Measurements from ENCODE around the gene BABAM2.
A peak's percentile ranks its signal among the peaks of the same experiment; 100 is the strongest.

BABAM2 gene

DNA sequence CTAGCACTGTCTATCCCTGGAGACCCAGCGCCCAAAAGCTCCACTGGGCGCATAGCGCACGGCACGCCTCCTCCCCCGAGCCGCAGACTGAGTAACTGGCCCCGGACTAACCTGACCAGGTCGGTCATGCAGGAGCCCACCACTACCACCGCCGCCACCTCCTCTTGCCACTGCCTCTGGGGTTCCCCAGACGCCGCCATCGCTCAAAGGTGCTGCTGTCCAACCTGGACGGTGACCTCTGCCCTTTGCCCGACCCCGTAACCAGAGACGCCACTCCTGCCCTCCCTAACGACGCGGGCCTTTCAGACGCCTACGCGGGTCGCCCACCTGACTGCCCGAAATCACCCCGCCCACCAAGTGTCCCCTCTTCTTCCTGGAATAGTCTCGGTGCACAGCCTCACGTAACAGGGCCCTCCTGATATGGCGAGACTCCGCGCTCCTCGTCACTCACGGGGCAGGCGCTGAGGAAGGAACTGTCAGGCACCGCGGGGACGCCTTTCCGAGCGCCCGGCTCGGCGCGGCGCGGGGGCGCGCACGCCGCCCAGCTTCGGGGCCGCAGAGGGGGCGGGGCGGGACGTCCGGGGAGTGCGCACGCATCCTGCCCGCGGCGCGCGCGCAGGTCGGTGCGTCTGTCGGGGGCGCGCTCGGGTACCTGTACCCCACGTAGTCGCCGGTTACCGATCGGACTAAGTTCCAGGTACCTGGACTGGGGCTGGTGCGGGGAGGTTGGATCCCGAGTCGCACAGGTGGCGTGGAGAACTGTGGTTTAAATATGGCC lies at the start of gene BABAM2, which contains the start of gene RBKS:
BABAM2 (plus strand) TSS at position 584 of the 778 bp plus-strand sequence. CDS start 3,828 bp downstream, outside the sequence.
RBKS (minus strand) TSS at position 242 of the 778 bp plus-strand sequence; CDS start at position 200, 42 bp downstream.
- peak within 1 kb of the TSS; percentile 71 to 94 for H3K4me3 ChIP-seq (ENCODE audit: low read depth in 1 of 2, low read length in 2 of 2)
- H3K9me3 ChIP-seq (ENCODE audit: control insufficient read depth in 1 of 2, low read length in 2 of 2): no peaks in the 10 kb centered on the region
- no peaks in the 10 kb centered on the region for H3K27me3 ChIP-seq (ENCODE audit: low read depth, low read length)
- H3K4me1 ChIP-seq (ENCODE audit: control insufficient read depth in 1 of 2, insufficient read depth in 2 of 2, low read length in 2 of 2): peaks cover 0 to 2% of the 10 kb centered on the region in 2 donors
- peak within 1 kb of the TSS; percentile 99 for H3K27ac ChIP-seq (ENCODE audit: low read length)
- H3K36me3 ChIP-seq (ENCODE audit: control insufficient read depth in 1 of 2, insufficient read depth in 2 of 2, low read length in 2 of 2): peaks cover 1 to 6% of the 10 kb centered on the region in 2 donors

DNA sequence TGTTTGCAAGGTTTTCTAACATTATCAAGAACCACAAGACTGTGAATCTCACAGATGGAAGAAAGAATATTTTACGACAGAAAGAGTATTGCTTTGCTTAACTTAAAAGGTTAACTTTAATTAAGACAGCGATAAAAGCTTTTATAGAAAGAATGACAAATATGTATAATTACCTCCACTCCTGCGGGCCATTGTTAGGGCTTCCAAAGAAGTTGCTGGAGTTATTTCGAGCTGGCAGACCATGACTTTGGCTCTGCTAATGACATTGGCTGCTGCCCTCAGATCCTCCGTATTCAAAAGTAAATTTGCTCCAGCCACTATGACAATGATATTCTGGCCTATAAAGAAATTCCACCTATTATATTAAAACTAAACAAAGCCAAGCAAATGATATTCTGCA lies 47.6 kb upstream of the BABAM2 start:
- no peaks in the 10 kb centered on the region for H3K4me1 ChIP-seq (ENCODE audit: control insufficient read depth in 1 of 2, insufficient read depth in 2 of 2, low read length in 2 of 2)
- no peak overlapping the region for H3K27ac ChIP-seq (ENCODE audit: low read length)
- no peaks in the 10 kb centered on the region for H3K9me3 ChIP-seq (ENCODE audit: control insufficient read depth in 1 of 2, low read length in 2 of 2)
- no peaks in the 10 kb centered on the region for H3K36me3 ChIP-seq (ENCODE audit: control insufficient read depth in 1 of 2, insufficient read depth in 2 of 2, low read length in 2 of 2)
- H3K4me3 ChIP-seq (ENCODE audit: low read depth in 1 of 2, low read length in 2 of 2): no peak overlapping the region
- no peaks in the 10 kb centered on the region for H3K27me3 ChIP-seq (ENCODE audit: low read depth, low read length)

DNA sequence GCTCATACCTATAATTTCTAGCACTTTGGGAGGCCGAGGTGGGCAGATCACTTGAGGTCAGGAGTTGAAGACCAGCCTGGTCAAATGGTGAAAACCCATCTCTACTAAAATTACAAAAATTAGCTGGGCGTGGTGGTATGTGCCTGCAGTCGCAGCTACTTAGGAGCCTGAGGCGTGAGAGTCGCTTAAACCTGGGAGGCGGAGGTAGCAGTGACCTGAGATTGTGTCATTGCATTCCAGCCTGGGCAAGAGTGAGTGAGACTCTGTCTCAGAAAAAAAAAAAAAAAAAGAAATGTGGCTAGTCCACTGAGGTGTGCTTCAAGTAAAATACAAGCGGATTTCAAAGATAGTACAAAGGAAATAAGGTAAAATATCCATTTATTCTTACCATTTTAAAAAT lies 46.5 kb upstream of the BABAM2 start:
- Histone ChIP-seq H3K27ac (ENCODE audit: low read length) (no peak overlapping the region), H3K9me3 (ENCODE audit: control insufficient read depth in 1 of 2, low read length in 2 of 2) (no peaks in the 10 kb centered on the region), H3K36me3 (ENCODE audit: control insufficient read depth in 1 of 2, insufficient read depth in 2 of 2, low read length in 2 of 2) (no peaks in the 10 kb centered on the region), H3K27me3 (ENCODE audit: low read depth, low read length) (no peaks in the 10 kb centered on the region), H3K4me1 (ENCODE audit: control insufficient read depth in 1 of 2, insufficient read depth in 2 of 2, low read length in 2 of 2) (no peaks in the 10 kb centered on the region), H3K4me3 (ENCODE audit: low read depth in 1 of 2, low read length in 2 of 2) (no peak overlapping the region)

GRCh38 chr2:27844821-27845255 lies 45.7 kb upstream of the BABAM2 start:
- H3K27ac ChIP-seq (ENCODE audit: low read length): peak overlapping the region; percentile 26

GRCh38 chr2:27847333-27847732 lies 43.2 kb upstream of the BABAM2 start:
- no peaks in the 10 kb centered on the region for H3K36me3 ChIP-seq (ENCODE audit: control insufficient read depth in 1 of 2, insufficient read depth in 2 of 2, low read length in 2 of 2)
- no peaks in the 10 kb centered on the region for H3K9me3 ChIP-seq (ENCODE audit: control insufficient read depth in 1 of 2, low read length in 2 of 2)

More at GRCh38 chr2:27844821-27845255, 45.7 kb upstream of the BABAM2 start:
- Histone ChIP-seq H3K4me3 (ENCODE audit: low read depth in 1 of 2, low read length in 2 of 2) (no peak overlapping the region), H3K9me3 (ENCODE audit: control insufficient read depth in 1 of 2, low read length in 2 of 2) (no peaks in the 10 kb centered on the region), H3K27me3 (ENCODE audit: low read depth, low read length) (no peaks in the 10 kb centered on the region), H3K4me1 (ENCODE audit: control insufficient read depth in 1 of 2, insufficient read depth in 2 of 2, low read length in 2 of 2) (no peaks in the 10 kb centered on the region), H3K36me3 (ENCODE audit: control insufficient read depth in 1 of 2, insufficient read depth in 2 of 2, low read length in 2 of 2) (no peaks in the 10 kb centered on the region)

GRCh38 chr2:27849558-27850205 lies 40.8 kb upstream of the BABAM2 start:
- Histone ChIP-seq H3K4me1 (ENCODE audit: control insufficient read depth in 1 of 2, insufficient read depth in 2 of 2, low read length in 2 of 2) (no peaks in the 10 kb centered on the region), H3K27me3 (ENCODE audit: low read depth, low read length) (no peaks in the 10 kb centered on the region), H3K27ac (ENCODE audit: low read length) (no peak overlapping the region), H3K36me3 (ENCODE audit: control insufficient read depth in 1 of 2, insufficient read depth in 2 of 2, low read length in 2 of 2) (no peaks in the 10 kb centered on the region), H3K9me3 (ENCODE audit: control insufficient read depth in 1 of 2, low read length in 2 of 2) (no peaks in the 10 kb centered on the region), H3K4me3 (ENCODE audit: low read depth in 1 of 2, low read length in 2 of 2) (no peak overlapping the region)

More at GRCh38 chr2:27847333-27847732, 43.2 kb upstream of the BABAM2 start:
- no peaks in the 10 kb centered on the region for H3K27me3 ChIP-seq (ENCODE audit: low read depth, low read length)
- H3K4me1 ChIP-seq (ENCODE audit: control insufficient read depth in 1 of 2, insufficient read depth in 2 of 2, low read length in 2 of 2): no peaks in the 10 kb centered on the region
- no peak overlapping the region for H3K27ac ChIP-seq (ENCODE audit: low read length)
- no peak overlapping the region for H3K4me3 ChIP-seq (ENCODE audit: low read depth in 1 of 2, low read length in 2 of 2)

- H3K36me3 ChIP-seq (ENCODE audit: control insufficient read depth in 1 of 2, insufficient read depth in 2 of 2, low read length in 2 of 2): peaks cover 0 to under 1% of the 10 kb centered on the region in 2 donors
- peaks cover 0 to 3% of the 10 kb centered on the region in 2 donors for H3K4me1 ChIP-seq (ENCODE audit: control insufficient read depth in 1 of 2, insufficient read depth in 2 of 2, low read length in 2 of 2)
- H3K27me3 ChIP-seq (ENCODE audit: low read depth, low read length): no peaks in the 10 kb centered on the region
- H3K4me3 ChIP-seq (ENCODE audit: low read depth in 1 of 2, low read length in 2 of 2): no peak overlapping the region
- peaks cover 0 to 2% of the 10 kb centered on the region in 2 donors for H3K9me3 ChIP-seq (ENCODE audit: control insufficient read depth in 1 of 2, low read length in 2 of 2)
- no peak overlapping the region for H3K27ac ChIP-seq (ENCODE audit: low read length)
Observed at GRCh38 chr2:27852691-27853090, 37.8 kb upstream of the BABAM2 start.

GRCh38 chr2:27854229-27854862 lies 36.2 kb upstream of the BABAM2 start:
- Histone ChIP-seq H3K9me3 (ENCODE audit: control insufficient read depth in 1 of 2, low read length in 2 of 2) (peaks cover 0 to 2% of the 10 kb centered on the region in 2 donors), H3K27me3 (ENCODE audit: low read depth, low read length) (no peaks in the 10 kb centered on the region), H3K4me3 (ENCODE audit: low read depth in 1 of 2, low read length in 2 of 2) (no peak overlapping the region), H3K36me3 (ENCODE audit: control insufficient read depth in 1 of 2, insufficient read depth in 2 of 2, low read length in 2 of 2) (peaks cover 0 to 6% of the 10 kb centered on the region in 2 donors), H3K27ac (ENCODE audit: low read length) (no peak overlapping the region), H3K4me1 (ENCODE audit: control insufficient read depth in 1 of 2, insufficient read depth in 2 of 2, low read length in 2 of 2) (peaks cover 0 to 3% of the 10 kb centered on the region in 2 donors)

- H3K4me3 ChIP-seq (ENCODE audit: low read depth in 1 of 2, low read length in 2 of 2): no peak overlapping the region
- H3K27ac ChIP-seq (ENCODE audit: low read length): no peak overlapping the region
- no peaks in the 10 kb centered on the region for H3K27me3 ChIP-seq (ENCODE audit: low read depth, low read length)
- peaks cover 0 to 6% of the 10 kb centered on the region in 2 donors for H3K36me3 ChIP-seq (ENCODE audit: control insufficient read depth in 1 of 2, insufficient read depth in 2 of 2, low read length in 2 of 2)
- peaks cover 0 to 3% of the 10 kb centered on the region in 2 donors for H3K4me1 ChIP-seq (ENCODE audit: control insufficient read depth in 1 of 2, insufficient read depth in 2 of 2, low read length in 2 of 2)
- H3K9me3 ChIP-seq (ENCODE audit: control insufficient read depth in 1 of 2, low read length in 2 of 2): peaks cover 0 to 2% of the 10 kb centered on the region in 2 donors
Observed at GRCh38 chr2:27855476-27855875, 35.1 kb upstream of the BABAM2 start.

DNA sequence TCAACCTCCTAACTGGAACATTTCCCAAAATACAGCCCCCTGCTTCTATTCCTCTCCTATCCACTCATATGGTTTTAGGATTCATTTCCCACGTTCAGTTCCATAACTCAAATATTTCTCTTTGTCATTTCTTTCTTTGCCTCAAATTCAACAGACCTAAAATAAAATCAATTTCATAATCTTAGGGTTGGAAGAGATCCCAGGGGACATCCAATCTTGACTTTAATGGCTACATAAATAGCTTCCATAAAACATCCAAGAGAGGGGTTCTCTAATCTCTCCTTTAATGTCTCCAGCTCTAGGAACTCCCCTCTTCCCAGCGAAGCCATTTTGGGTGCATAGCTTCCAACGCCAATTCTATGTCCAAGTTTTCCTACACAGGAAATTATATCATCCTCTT lies 34.1 kb upstream of the BABAM2 start:
- peaks cover 0 to 6% of the 10 kb centered on the region in 2 donors for H3K36me3 ChIP-seq (ENCODE audit: control insufficient read depth in 1 of 2, insufficient read depth in 2 of 2, low read length in 2 of 2)
- no peak overlapping the region for H3K27ac ChIP-seq (ENCODE audit: low read length)
- H3K4me1 ChIP-seq (ENCODE audit: control insufficient read depth in 1 of 2, insufficient read depth in 2 of 2, low read length in 2 of 2): peaks cover 0 to 3% of the 10 kb centered on the region in 2 donors
- H3K9me3 ChIP-seq (ENCODE audit: control insufficient read depth in 1 of 2, low read length in 2 of 2): peaks cover 0 to 2% of the 10 kb centered on the region in 2 donors
- no peak overlapping the region for H3K4me3 ChIP-seq (ENCODE audit: low read depth in 1 of 2, low read length in 2 of 2)
- H3K27me3 ChIP-seq (ENCODE audit: low read depth, low read length): no peaks in the 10 kb centered on the region

- Histone ChIP-seq H3K36me3 (ENCODE audit: control insufficient read depth in 1 of 2, insufficient read depth in 2 of 2, low read length in 2 of 2) (peaks cover 0 to 6% of the 10 kb centered on the region in 2 donors), H3K4me3 (ENCODE audit: low read depth in 1 of 2, low read length in 2 of 2) (no peak overlapping the region), H3K27me3 (ENCODE audit: low read depth, low read length) (no peaks in the 10 kb centered on the region), H3K4me1 (ENCODE audit: control insufficient read depth in 1 of 2, insufficient read depth in 2 of 2, low read length in 2 of 2) (peaks cover 0 to 3% of the 10 kb centered on the region in 2 donors), H3K27ac (ENCODE audit: low read length) (no peak overlapping the region), H3K9me3 (ENCODE audit: control insufficient read depth in 1 of 2, low read length in 2 of 2) (peaks cover 0 to 2% of the 10 kb centered on the region in 2 donors)
Observed at GRCh38 chr2:27856956-27857355, 33.6 kb upstream of the BABAM2 start.

All from muscle layer of duodenum (tissue), 2 donors.